Renal pelvis (tissue), 4 donors: ENCODE measurements around the gene RELL2. TPM values are rescaled to one million over a fixed set of nuclear protein-coding genes. Genes with fewer than 3 reads are reported as not detected.

Source experiments
- DNase-seq: peaks from one replicate; pipeline ENCODE4 v3.0.0-alpha.2; 2013
- polyA plus RNA-seq, 3 donors: library from polyadenylated mRNA; unstranded; fragments of 120-200 nt; gene quantifications; one replicate each; pipeline ENCODE4 v1.2.1, GENCODE V29; 2013; ENCODE audit not compliant: insufficient read length in 3 of 3

RELL2 gene
- polyA plus RNA-seq, 3 donors = 1.2 to 1.8 (median 1.4) TPM

DNA sequence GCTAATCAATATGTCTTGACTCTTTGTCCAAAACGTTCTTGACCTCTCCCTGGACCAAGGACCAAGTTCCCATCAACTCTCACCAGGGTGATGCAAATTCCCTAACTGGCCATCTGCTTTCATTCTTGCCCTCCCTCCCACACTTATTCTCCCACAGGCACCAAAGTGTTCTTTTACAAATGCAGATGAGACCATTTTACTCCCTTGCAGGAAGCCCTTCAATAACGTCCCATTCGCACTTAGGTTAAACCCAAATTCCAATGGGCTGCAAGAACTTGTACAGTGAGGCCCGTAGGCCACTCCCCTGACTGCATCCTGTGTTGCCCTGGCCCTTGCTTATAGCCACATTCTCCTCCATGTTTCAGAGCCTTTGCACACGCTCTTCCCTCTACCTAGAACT, 38.0 kb downstream of the RELL2 start:
- DNase-seq = no peak

DNA sequence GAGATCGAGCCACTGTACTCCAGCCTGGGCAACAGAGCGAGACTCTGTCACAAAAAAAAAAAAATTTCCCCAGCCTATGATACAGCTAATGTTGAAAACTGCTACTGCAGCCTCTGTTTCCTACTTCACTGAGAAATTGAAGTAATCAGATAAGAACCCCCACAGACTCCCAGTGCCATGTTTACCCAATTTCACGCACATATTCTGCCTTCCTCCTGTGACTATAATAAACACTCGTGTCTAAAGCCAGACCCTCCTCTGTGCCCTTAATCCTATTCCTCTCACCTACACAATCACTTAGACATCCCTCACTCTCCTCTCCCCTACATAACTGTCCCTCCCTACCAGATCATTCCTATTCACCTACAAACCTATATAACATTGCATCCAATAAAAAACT, 38.9 kb downstream of the RELL2 start:
- no peak for DNase-seq

DNA sequence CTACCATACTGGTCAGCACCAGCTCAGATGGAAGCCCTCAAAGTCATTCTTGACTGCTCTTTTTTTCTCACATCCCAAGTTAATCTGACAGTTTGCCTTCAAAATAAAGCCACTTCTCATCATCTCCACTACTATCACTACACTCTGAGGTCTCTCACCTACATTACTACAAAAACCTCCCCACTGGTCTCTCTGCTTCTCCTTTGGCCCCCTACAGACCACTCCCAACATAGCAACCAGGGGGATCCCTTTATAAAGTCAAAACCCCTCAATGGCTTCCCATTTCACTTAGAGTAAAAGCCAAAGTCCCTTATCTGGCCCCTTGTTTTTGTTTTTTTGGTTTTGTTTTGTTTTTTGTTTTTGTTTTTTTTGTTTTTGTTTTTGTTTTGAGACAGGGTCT, 40.6 kb downstream of the RELL2 start:
- DNase-seq = no peak

DNA sequence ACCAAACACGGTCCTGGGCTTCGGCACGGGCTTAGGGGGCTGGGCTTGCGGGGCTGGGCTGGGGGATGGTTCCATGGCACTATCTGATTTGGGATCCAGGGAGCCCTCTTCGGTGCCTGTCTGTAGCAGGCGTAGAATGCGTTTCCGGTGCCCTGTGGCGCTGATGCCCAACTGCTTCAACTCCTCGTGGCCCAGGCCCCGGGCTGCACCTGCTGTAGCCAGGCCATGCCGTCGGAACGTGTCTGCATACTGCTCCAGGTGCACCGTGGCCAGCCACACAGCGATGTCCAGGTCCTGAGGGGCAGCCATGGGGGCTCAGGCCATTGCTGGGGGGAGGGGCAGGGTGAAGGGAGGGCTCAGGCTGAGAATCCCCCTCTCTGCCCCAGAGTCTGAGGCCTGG, 43.4 kb downstream of the RELL2 start:
- DNase-seq = no peak

DNA sequence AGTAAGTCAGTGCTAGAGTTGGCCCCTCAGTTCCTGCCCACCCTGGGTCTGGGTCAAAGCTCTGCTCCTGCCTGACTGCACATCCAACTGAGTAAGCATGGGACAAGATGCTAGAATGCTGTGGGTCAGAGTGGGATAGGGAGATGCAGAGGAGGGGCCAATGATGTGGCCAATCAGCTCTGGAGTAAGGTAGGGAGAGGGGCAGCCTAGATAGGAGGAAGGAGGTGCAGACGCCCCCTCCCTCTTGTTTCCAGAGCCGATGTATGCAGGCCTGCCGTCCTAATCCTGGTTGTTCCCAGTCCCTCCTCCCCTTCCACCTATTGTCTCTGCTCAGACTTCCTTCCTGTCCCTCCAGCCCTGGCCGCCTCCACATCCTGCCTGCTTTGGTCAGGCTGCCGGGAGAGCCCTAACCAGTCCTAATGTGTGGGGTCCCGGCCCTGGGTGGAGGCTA, 44.0 kb downstream of the RELL2 start:
- DNase-seq = peak; percentile 28

DNA sequence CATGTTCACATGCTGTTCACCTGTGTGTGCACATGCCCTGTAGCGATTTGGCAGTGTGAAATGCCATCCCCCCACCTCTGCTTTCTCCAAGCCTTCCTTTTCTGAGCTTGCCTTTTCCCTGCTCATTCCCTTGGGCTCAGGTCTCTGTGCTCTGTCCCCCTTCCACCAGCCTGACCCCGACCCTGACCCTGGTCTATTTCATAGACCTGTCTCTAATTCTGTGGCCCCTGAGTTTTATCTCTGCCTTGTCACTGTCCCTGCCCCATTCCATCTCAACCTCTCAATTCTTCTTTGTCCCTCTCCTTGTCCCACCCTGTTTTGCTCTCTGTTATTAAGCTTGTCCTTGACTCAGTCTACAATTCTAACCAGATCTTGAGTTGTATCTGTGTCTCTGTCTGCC, 44.5 kb downstream of the RELL2 start:
- no peak for DNase-seq

DNA sequence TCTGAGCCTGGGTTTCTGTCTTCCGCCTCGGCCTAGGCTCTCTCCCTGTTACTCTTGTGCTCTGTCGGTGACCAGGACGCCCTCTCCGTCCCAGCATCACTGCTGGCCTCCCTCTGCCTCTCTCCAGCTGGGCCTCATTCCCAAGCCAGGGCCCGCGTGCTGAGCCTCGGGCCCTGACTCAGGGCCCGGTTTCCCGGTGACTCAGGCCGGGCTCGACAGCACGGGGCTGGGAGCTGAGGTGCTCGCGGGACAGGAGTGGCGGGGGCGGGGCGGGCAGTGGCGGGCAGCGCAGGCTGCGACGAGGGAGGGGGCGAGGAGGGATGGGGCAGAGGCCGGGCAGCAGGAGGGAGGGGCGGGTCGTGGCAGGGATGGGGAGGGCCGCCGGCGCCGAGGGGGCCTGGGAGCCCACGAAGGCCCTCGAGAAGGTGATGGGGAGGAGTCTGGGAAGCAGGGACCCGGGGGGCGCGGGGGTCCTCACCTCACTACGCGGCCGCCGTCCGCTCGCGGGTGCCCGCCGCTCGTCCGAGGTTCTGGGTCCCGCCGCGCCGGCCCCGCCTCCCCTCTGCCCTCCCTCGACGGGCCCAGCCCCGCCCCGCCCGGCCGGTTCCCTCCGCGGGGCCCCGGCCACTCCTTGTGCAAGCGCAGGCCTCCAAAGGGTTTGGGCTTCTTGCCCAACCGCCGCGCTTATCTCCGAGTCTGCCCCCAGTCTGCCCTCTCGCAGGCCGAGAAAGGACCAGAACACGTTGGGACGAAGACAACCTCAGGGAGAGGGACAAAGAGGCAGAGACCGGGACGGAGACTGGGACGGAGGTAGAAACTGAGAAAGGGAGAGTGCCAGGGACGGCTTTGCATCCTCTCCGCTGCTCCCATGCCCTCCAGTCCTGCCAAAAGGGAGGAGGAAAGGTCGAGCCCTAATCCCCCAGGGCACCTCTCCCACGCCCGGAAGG, 45.2 kb downstream of the RELL2 start, which contains the start of gene ARAP3:
ARAP3 (minus strand) TSS at position 536 of the 947 bp plus-strand sequence. CDS start 1,744 bp downstream, outside the sequence.
- DNase-seq = peak; percentile 62

DNA sequence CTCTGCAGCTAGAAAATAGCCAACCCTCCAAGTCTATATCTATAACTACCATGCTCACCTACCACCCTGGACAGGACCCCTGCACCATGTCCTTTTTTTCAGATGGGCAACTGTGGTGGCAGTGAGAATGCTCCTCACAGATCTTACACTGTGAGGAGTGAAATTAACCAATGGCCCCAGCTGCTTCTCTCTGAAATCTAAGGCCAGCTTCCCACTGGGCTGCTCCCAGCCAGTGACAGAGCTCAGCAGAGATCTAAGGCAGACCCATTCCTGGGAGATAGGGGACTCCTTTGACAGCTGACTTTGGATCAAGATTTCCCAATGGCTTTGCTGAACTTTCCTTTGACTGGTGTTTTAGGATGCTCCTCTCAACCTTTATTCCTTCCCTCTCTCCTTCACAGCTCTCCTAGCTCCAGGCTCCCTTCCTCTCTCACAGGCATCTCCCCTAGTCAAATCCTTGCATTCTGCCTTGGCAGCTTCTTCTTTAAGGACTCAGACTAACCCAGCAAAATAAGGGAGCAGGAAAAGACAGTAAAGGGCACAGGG, 46.9 kb downstream of the RELL2 start:
- DNase-seq = no peak

DNA sequence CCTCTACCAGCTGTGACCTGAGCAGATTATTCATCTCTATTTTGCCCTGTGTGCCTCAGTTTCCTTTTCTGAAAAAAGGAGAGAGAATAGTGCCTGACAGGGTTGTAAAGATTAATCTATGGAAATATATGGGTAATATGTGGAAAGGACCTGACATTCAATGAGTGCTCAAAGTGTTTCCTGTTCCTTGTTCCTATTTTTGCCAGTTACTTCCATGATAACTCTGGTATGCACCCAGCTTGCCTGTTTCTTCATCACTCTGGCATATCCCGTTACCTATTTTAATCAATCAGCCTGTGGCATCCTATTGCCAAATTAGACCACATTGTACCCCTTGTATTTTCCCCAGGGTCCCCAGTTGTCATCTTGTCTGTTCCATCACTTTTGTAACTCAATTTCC, 48.8 kb downstream of the RELL2 start:
- DNase-seq = no peak

DNA sequence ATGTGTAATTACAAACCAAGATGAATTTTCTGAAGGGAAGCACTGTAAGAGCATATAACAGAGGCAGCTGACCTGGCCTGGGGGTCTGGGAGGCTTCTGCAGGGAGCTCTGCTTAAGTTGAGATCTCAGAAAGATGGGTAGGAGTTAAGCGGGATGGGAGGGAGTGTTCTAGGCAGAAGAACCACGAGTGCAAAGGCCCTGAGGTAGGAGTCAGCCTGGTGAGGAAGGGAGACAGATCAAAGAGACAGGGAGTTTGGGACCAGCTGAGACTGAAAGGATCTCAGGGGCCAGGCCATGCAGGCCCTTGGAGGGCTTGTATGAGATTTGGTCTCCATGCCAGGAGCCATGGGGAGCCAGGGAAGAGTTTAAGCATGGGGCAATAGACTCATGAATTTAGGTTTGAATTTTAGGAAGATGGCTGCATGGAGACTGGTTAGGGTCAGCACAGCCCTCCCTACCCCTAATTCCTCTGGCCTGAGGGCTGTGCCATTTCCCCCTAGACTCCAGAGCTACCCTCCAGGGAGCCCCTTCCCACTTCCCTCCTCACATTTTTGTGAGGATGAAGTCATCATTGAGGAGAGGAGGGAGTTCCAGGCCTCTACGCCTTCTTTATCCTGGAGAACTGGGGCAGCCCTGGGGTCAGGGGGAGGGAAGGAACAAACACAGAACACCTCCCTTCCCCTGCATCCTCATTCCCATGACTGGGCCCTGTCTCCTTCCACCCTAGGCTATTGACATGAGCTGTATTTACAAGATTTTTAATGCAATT, 50.0 kb downstream of the RELL2 start:
- DNase-seq = no peak

Other genes starting within 250 kb of the RELL2 start
- 1 to 10 TPM; 4.9 to 6.2 (median 6.2) TPM for gene PCDHGB4, start 249.3 kb upstream of the RELL2 start, polyA plus RNA-seq
- under 1 TPM; 0.78 to 0.85 (median 0.81) TPM for gene PCDHGA8, start 244.4 kb upstream of the RELL2 start, polyA plus RNA-seq
- gene PCDHGB5, start 239.1 kb upstream of the RELL2 start, polyA plus RNA-seq = 10 to 100 TPM in 1 of 3 donors, 1 to 10 TPM in 2; 9.3 to 12.0 (median 9.7) TPM
- 1 to 10 TPM; 4.8 to 6.1 (median 5.5) TPM for gene PCDHGA9, start 234.2 kb upstream of the RELL2 start, polyA plus RNA-seq
- 1 to 10 TPM; 6.8 to 7.8 (median 7.3) TPM for gene PCDHGB6, start 229.0 kb upstream of the RELL2 start, polyA plus RNA-seq
- 1 to 10 TPM; 3.1 to 3.7 (median 3.4) TPM for gene PCDHGA10, start 224.0 kb upstream of the RELL2 start, polyA plus RNA-seq
- gene PCDHGB7, start 219.3 kb upstream of the RELL2 start, polyA plus RNA-seq = 10 to 100 TPM; 11.0 to 17.3 (median 16.1) TPM
- 1 to 10 TPM; 3.8 to 6.3 (median 4.9) TPM for gene PCDHGA11, start 215.9 kb upstream of the RELL2 start, polyA plus RNA-seq
- gene PCDHGA12, start 206.5 kb upstream of the RELL2 start, polyA plus RNA-seq = 1 to 10 TPM; 1.1 to 2.9 (median 1.8) TPM
- 100 to 1,000 TPM in 1 of 3 donors, 10 to 100 TPM in 2; 91.6 to 131 (median 92.5) TPM for gene PCDHGC3, start 161.0 kb upstream of the RELL2 start, polyA plus RNA-seq
- gene PCDHGC4, start 152.0 kb upstream of the RELL2 start, polyA plus RNA-seq = 1 to 10 TPM; 3.3 to 4.3 (median 3.8) TPM
- 1 to 10 TPM in 1 of 3 donors, under 1 TPM in 2; 0.40 to 1.1 (median 0.93) TPM for gene PCDHGC5, start 147.9 kb upstream of the RELL2 start, polyA plus RNA-seq
- gene DIAPH1, start 18.0 kb upstream of the RELL2 start, polyA plus RNA-seq = 10 to 100 TPM; 70.6 to 81.0 (median 76.5) TPM
- 100 to 1,000 TPM in 2 of 3 donors, 10 to 100 TPM in 1; 92.2 to 123 (median 118) TPM for gene HDAC3, start 148 bp upstream of the RELL2 start, polyA plus RNA-seq
- gene FCHSD1, start 14.4 kb downstream of the RELL2 start, polyA plus RNA-seq = 10 to 100 TPM; 11.4 to 16.2 (median 14.7) TPM
- gene ARAP3, start 45.2 kb downstream of the RELL2 start, polyA plus RNA-seq = 10 to 100 TPM; 20.3 to 25.1 (median 21.6) TPM
- 10 to 100 TPM; 23.9 to 30.4 (median 24.8) TPM for gene PCDH1, start 241.4 kb downstream of the RELL2 start, polyA plus RNA-seq